DMS 273 (cell line): Measurements from ENCODE around the gene RFX5.

Source experiments
- DNase-seq: peaks from one replicate; lab custom pipeline; 2025; ENCODE audit not compliant: unreplicated experiment; lab: John Stamatoyannopoulos, UW

Gene RFX5

DNA sequence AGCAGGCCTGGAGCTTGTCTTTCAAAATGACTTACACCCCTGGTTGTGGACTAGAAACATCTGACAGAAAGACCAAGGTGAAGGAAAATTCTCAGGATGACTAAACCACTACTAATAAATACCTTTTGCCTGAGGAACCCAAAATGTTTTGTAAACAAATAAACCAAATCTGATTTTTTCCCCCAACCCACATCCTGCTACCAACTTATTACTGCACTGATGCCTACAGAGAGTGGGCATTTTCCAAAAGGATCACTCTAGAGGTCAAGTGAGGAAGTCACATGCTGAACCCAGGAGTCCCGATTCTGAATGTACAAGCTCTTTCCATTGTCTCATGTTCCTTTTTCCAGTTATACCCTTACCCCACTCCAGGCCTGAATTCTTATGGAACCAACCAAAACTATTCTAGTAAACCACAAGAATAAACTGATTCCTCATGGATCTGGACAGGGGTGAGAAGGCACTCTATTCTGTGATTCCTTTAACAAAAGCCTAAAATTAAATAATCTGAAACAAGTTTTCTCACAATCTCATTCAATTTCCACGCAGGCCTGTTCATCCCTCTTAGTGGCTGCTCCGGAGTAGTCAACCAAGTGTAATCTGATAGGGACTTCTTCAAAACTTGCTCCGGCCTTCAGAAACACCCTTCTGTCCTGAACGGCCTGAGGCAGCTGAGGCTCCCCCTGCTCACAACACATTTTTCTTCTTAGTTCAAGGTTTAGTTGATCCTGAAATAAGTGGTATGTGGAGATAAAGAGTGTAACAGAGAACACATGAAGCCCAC, 21.2 kb downstream of the RFX5 start:
- no peak for DNase-seq

DNA sequence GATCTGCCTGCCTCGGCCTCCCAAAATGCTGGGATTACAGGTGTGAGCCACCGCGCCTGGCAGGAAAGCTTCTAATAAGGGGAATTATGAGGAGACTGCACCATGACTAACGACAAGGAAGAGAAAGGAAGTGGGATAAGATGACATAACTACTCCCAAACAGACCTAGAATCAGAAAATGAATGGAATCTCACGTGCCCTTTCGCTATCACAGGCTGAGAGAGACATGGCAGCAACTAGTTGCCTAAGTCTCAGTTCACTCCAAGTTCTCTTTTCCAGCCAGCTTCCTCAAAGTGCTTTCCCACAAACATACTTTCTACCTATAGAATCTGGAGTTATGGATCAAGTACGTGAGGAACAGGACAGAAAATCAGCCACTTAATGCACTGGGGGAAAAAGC, 21.8 kb downstream of the RFX5 start:
- DNase-seq: no peak

DNA sequence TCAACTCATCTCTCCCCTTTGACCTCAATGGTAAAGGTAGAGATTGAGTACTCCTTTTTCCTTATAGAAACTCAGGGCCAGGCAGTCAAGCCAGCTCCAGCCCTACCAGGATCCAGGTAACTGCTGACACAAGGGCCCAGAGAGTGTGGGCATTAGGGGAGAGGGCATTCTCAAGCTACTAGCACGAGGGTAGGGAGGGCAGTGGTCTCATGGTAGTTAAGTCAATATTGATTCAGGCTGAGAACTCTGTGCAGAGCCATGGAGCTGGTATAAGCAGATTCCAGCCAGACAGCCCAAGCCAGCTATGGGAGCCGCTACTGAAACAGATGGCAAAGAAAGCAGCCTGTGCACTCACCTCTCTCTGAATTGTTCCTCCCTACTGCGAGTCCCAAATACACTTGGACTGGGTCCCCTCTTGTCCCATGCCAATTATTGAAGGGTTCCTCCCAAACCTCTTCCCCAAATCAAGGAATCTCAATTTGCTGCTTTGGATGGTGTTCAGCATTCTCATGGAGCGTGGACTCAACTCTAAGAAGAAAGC, 22.6 kb downstream of the RFX5 start:
- no peak for DNase-seq

DNA sequence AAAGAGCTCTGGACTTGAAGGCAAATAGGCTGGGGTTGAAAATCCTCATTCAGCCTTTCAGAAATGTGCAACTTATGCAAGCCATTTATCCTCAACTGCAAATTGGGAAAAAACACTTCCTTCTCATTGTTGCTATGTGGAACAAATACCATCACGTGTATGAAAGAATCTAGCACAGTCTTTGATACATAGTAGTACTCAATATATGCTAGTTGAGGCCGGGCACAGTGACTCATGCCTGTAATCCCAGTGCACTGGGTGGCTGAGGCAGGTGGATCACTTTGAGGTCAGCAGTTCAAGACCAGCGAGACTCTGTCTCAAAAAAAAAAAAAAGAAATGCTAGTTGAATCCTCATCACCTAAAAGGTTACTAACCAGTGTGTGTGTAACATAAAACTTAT, 28.1 kb downstream of the RFX5 start:
- DNase-seq: no peak

GRCh38 chr1:151315565-151316235, 31.4 kb downstream of the RFX5 start:
- no peak for DNase-seq

GRCh38 chr1:151314137-151314875, 32.7 kb downstream of the RFX5 start:
- DNase-seq: no peak

GRCh38 chr1:151313501-151313900, 33.6 kb downstream of the RFX5 start:
- no peak for DNase-seq

DNA sequence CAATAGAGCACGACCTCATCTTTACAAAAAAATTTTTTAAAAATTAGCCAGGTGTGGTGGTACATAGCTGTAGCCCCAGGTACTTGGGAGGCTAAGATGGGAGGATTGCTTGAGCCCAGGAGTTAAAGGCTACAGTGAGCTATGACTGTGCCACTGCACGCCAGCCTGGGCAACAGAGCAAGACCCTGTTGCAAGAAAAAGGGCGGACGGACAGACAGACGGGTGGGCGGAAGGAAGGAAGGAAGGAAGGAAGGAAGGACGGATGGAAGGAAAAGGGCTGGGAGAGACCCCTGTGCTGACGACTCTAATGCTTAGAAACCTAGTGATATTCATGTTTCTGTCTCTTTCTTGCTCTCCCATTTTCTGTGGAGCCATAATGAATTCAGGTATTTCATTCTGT, 34.2 kb downstream of the RFX5 start:
- DNase-seq: no peak

DNA sequence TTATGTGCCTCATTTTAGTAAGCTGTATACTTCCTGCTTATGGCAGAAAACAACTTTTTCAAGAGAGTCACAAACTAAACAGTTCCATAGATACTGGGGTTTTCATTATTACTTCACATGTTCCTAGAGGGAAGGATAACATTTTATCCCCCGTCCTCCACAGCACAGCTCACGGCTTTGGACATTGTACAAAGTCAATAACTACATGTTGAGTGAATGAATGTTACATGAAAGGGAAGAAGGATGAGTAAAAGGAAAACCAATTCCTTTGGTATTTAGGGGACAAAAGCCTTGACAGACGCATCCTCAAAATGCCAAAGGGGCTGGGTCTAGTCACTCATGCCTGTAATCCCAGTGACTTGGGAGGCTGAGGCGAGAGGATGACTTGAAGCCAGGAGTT, 34.6 kb downstream of the RFX5 start:
- no peak for DNase-seq

GRCh38 chr1:151311589-151312331, 35.3 kb downstream of the RFX5 start:
- peak; percentile 96 for DNase-seq

DNA sequence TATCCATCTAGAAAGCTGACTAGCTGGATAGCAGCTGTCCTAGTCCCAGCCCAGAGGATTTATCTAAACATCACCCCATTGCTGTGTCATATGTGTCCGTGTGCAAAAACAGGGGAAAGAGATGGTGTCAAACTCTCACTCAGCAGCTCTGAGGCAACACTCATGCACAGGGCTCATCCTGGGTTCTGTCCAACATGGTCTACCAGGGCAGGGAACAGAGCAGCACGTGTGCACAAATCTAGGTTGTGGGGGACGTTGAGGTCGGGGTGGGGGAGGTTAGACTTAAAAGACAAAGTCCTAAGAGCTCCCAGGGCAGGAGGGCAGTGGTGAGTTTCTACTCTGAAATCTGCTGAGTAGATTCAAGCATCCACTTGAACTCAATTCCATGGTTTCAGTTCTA, 36.0 kb downstream of the RFX5 start:
- DNase-seq: no peak

- peak; percentile 99 for DNase-seq
Measured at GRCh38 chr1:151309811-151310323, 37.2 kb downstream of the RFX5 start.

DNA sequence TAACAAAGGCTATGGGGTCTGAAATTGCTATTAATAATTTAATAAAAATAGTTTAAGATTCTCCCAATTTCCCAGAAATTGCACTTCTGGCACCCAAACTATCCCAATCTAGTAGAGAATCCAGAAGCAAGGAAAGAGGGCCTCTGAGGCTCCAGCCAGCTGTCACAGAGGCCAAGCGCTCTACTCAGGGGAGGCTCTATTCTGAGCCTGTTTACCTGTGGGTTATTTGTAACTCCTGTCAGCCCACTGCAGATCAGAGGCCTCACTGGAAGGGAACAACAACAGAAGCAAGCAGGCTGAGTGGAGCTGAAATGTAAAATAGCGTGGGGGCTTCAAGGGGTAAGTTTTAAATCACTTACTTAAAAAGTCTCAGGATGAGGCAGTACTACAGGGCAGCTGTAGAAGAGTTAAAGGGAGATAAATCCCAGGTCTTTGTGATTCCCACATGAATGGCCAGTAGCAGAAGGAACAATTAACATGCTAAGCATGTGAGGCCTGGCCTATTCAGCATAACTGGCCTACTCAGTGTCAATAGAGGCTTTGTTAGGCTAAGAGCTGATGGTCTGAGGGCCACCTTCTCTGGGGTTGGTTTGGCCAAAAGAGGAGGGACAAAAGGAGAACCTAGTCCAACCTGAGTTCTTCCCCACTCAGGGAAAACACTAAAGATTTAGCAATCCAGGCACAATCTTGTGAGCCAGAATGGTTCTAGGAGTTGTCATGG, 52.1 kb downstream of the RFX5 start:
- DNase-seq: no peak

DNA sequence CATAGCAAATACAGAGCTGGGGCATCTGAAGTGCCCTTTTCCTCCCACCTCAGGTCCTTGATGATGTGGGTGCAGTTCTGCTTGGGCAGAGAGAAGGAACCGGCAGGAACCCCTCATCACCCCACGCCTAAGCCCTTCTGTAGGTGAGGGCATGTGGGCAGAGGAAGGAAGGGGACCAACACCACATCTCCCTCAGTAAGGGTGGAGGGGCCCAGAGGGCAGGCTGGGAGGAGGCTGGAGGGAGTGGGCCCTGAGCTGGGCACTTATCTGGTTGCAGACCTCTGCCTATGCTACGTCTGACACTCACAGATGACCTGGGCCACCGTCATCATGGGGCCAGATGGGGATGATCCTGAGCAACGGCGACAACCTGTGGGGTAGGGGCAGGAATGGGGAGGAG, 54.0 kb downstream of the RFX5 start:
- no peak for DNase-seq

- DNase-seq: peak; percentile 100
Measured at GRCh38 chr1:151292207-151293030, 54.6 kb downstream of the RFX5 start.

DNA sequence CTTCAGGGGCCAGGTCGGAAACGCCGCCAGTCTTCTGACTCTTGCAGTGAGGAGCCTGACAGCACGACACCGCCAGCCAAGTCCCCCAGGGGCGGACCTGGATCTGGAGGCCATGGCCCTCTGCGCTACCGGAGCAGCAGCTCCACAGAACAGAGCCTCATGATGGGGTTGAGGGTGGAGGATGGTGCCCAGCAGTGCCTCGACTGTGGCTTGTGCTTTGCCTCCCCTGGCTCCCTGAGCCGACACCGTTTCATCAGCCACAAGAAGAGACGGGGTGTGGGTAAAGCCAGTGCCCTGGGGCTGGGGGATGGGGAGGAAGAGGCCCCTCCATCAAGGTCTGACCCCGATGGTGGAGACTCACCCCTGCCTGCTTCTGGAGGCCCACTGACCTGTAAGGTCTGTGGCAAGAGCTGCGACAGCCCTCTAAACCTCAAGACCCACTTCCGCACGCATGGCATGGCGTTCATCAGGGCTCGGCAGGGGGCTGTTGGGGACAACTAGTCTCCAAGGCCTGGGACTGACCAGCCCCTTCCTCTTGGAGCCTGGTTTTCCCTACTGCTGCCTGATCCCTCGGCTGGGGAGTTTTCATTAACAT, 56.2 kb downstream of the RFX5 start:
- DNase-seq: no peak
